ENCODE measurements around the gene CHRNA7. TPM values are rescaled to one million over a fixed set of nuclear protein-coding genes. Genes with fewer than 3 reads are reported as not detected.

CHRNA7 gene
- total RNA-seq, 1 donor from 2014 or later, result 1.5 TPM

DNA sequence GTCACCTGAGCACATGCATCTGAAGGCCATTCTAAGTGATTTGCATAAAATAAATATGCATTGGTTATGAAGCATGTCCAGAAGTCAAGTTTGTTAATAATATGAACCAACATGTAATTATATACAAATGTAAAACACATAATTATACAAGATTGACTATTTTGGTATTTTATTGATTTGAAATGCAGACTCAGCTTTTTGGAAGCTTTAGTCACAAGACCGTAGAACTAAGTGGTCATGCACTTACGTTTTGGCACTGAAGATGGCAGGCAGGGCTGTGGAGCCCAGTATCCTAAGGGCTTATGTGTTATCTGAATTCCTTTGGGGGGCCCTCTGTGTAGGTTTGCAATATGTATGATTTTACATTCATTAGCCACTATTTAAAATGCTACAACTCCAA, 5.0 kb downstream of the CHRNA7 start:
- Histone ChIP-seq H3K9ac (ENCODE audit: low read length) (no peak overlapping the region), H3K79me2 (ENCODE audit: insufficient read depth, low read length) (no peaks in the 10 kb centered on the region), H3K4me3 (ENCODE audit: insufficient read depth, low read depth, low read length) (no peak overlapping the region), H3K9me3 (ENCODE audit: insufficient read depth, low read depth, low read length) (no peaks in the 10 kb centered on the region), H2AFZ (ENCODE audit: low read depth, low read length) (no peak overlapping the region), H3K4me1 (ENCODE audit: insufficient read depth, low read length) (no peaks in the 10 kb centered on the region), H3K36me3 (ENCODE audit: insufficient read depth, low read length) (no peaks in the 10 kb centered on the region), H3K27ac (ENCODE audit: low read depth, low read length) (no peak overlapping the region), H3K4me2 (ENCODE audit: low read length) (no peak overlapping the region), H3K27me3 (ENCODE audit: insufficient read depth, low read length) (peaks cover 11% of the 10 kb centered on the region), H4K20me1 (ENCODE audit: insufficient read depth, low read length) (no peaks in the 10 kb centered on the region)
- no peaks in the 10 kb centered on the region for H3K9me3 Mint-ChIP-seq (ENCODE audit: unreplicated experiment)
- no peaks in the 10 kb centered on the region for H3K4me1 Mint-ChIP-seq (ENCODE audit: low read depth, unreplicated experiment)
- TF ChIP-seq EZH2 (IDR thresholded peaks at IDR 0.05; ENCODE audit: insufficient read depth, low read length), result no peak
- TF ChIP-seq, protein P1, sequence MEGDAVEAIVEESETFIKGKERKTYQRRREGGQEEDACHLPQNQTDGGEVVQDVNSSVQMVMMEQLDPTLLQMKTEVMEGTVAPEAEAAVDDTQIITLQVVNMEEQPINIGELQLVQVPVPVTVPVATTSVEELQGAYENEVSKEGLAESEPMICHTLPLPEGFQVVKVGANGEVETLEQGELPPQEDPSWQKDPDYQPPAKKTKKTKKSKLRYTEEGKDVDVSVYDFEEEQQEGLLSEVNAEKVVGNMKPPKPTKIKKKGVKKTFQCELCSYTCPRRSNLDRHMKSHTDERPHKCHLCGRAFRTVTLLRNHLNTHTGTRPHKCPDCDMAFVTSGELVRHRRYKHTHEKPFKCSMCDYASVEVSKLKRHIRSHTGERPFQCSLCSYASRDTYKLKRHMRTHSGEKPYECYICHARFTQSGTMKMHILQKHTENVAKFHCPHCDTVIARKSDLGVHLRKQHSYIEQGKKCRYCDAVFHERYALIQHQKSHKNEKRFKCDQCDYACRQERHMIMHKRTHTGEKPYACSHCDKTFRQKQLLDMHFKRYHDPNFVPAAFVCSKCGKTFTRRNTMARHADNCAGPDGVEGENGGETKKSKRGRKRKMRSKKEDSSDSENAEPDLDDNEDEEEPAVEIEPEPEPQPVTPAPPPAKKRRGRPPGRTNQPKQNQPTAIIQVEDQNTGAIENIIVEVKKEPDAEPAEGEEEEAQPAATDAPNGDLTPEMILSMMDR (IDR thresholded peaks at IDR 0.05; ENCODE audit: insufficient read depth, low read depth, low read length), result no peak
- H3K27me3 Mint-ChIP-seq (ENCODE audit: low read depth, unreplicated experiment), result peaks cover 25% of the 10 kb centered on the region
- FAIRE-seq, result no peak
- no peak for DNase-seq (ENCODE audit: low read depth)
- H3K36me3 Mint-ChIP-seq (ENCODE audit: low read depth, unreplicated experiment), result no peaks in the 10 kb centered on the region
- no peak overlapping the region for H3K27ac Mint-ChIP-seq (ENCODE audit: unreplicated experiment)
- no peak overlapping the region for H3K4me3 Mint-ChIP-seq (ENCODE audit: unreplicated experiment)

GRCh38 chr15:32036971-32037370, 6.7 kb downstream of the CHRNA7 start:
- Histone ChIP-seq H3K79me2 (ENCODE audit: insufficient read depth, low read length) (no peaks in the 10 kb centered on the region), H3K9ac (ENCODE audit: low read length) (no peak overlapping the region), H3K27ac (ENCODE audit: low read depth, low read length) (no peak overlapping the region), H3K4me3 (ENCODE audit: insufficient read depth, low read depth, low read length) (no peak overlapping the region), H3K4me2 (ENCODE audit: low read length) (no peak overlapping the region), H3K4me1 (ENCODE audit: insufficient read depth, low read length) (no peaks in the 10 kb centered on the region), H4K20me1 (ENCODE audit: insufficient read depth, low read length) (no peaks in the 10 kb centered on the region), H2AFZ (ENCODE audit: low read depth, low read length) (no peak overlapping the region), H3K36me3 (ENCODE audit: insufficient read depth, low read length) (no peaks in the 10 kb centered on the region), H3K27me3 (ENCODE audit: insufficient read depth, low read length) (peaks cover 3% of the 10 kb centered on the region), H3K9me3 (ENCODE audit: insufficient read depth, low read depth, low read length) (no peaks in the 10 kb centered on the region)
- H3K9me3 Mint-ChIP-seq (ENCODE audit: unreplicated experiment), result no peaks in the 10 kb centered on the region
- DNase-seq (ENCODE audit: low read depth), result no peak
- no peak for TF ChIP-seq EZH2 (IDR thresholded peaks at IDR 0.05; ENCODE audit: insufficient read depth, low read length)
- TF ChIP-seq, protein P1 (IDR thresholded peaks at IDR 0.05; ENCODE audit: insufficient read depth, low read depth, low read length), result no peak
- no peak overlapping the region for H3K27ac Mint-ChIP-seq (ENCODE audit: unreplicated experiment)
- H3K4me1 Mint-ChIP-seq (ENCODE audit: low read depth, unreplicated experiment), result no peaks in the 10 kb centered on the region
- H3K36me3 Mint-ChIP-seq (ENCODE audit: low read depth, unreplicated experiment), result no peaks in the 10 kb centered on the region
- no peak overlapping the region for H3K4me3 Mint-ChIP-seq (ENCODE audit: unreplicated experiment)
- FAIRE-seq, result no peak
- H3K27me3 Mint-ChIP-seq (ENCODE audit: low read depth, unreplicated experiment), result peaks cover 13% of the 10 kb centered on the region

GRCh38 chr15:32041294-32041693, 11.0 kb downstream of the CHRNA7 start:
- no peaks in the 10 kb centered on the region for H3K27me3 ChIP-seq (ENCODE audit: insufficient read depth, low read length)
- H3K4me3 ChIP-seq (ENCODE audit: insufficient read depth, low read depth, low read length), result no peak overlapping the region
- H3K27ac ChIP-seq (ENCODE audit: low read depth, low read length), result no peak overlapping the region
- H3K9ac ChIP-seq (ENCODE audit: low read length), result no peak overlapping the region
- peaks cover 7% of the 10 kb centered on the region for H3K4me1 Mint-ChIP-seq (ENCODE audit: low read depth, unreplicated experiment)
- H3K27me3 Mint-ChIP-seq (ENCODE audit: low read depth, unreplicated experiment), result no peaks in the 10 kb centered on the region
- DNase-seq (ENCODE audit: low read depth) (no peak), FAIRE-seq (no peak)
- H3K36me3 ChIP-seq (ENCODE audit: insufficient read depth, low read length), result no peaks in the 10 kb centered on the region
- no peaks in the 10 kb centered on the region for H4K20me1 ChIP-seq (ENCODE audit: insufficient read depth, low read length)
- no peaks in the 10 kb centered on the region for H3K4me1 ChIP-seq (ENCODE audit: insufficient read depth, low read length)
- H3K4me3 Mint-ChIP-seq (ENCODE audit: unreplicated experiment), result no peak overlapping the region
- H3K36me3 Mint-ChIP-seq (ENCODE audit: low read depth, unreplicated experiment), result no peaks in the 10 kb centered on the region
- no peak overlapping the region for H3K27ac Mint-ChIP-seq (ENCODE audit: unreplicated experiment)
- H3K4me2 ChIP-seq (ENCODE audit: low read length), result no peak overlapping the region
- H3K9me3 Mint-ChIP-seq (ENCODE audit: unreplicated experiment), result no peaks in the 10 kb centered on the region
- no peak for TF ChIP-seq EZH2 (IDR thresholded peaks at IDR 0.05; ENCODE audit: insufficient read depth, low read length)
- TF ChIP-seq, protein P1 (IDR thresholded peaks at IDR 0.05; ENCODE audit: insufficient read depth, low read depth, low read length), result no peak
- no peaks in the 10 kb centered on the region for H3K9me3 ChIP-seq (ENCODE audit: insufficient read depth, low read depth, low read length)
- H2AFZ ChIP-seq (ENCODE audit: low read depth, low read length), result no peak overlapping the region
- H3K79me2 ChIP-seq (ENCODE audit: insufficient read depth, low read length), result no peaks in the 10 kb centered on the region
